Fibroblast of pulmonary artery (primary cell): ENCODE results near the gene HABP4.

Experiments used
- DNase-seq: peaks from one replicate; pipeline ENCODE4 v3.0.0-alpha.2; 2010; ENCODE audit warnings: low read depth
- H3K4me3 ChIP-seq: replicated peaks from 2 replicates; pipeline ENCODE4 v1.5.1; 2011; ENCODE audit warnings: low read depth, mild to moderate bottlenecking, control low read depth, low read length, moderate library complexity
- CTCF ChIP-seq: IDR thresholded peaks from 2 replicates; pipeline ENCODE4 v1.5.1; 2011; ENCODE audit warnings: mild to moderate bottlenecking, control low read depth, low read length, inconsistent platforms; ENCODE audit errors: missing control alignments

The HABP4 gene

DNA sequence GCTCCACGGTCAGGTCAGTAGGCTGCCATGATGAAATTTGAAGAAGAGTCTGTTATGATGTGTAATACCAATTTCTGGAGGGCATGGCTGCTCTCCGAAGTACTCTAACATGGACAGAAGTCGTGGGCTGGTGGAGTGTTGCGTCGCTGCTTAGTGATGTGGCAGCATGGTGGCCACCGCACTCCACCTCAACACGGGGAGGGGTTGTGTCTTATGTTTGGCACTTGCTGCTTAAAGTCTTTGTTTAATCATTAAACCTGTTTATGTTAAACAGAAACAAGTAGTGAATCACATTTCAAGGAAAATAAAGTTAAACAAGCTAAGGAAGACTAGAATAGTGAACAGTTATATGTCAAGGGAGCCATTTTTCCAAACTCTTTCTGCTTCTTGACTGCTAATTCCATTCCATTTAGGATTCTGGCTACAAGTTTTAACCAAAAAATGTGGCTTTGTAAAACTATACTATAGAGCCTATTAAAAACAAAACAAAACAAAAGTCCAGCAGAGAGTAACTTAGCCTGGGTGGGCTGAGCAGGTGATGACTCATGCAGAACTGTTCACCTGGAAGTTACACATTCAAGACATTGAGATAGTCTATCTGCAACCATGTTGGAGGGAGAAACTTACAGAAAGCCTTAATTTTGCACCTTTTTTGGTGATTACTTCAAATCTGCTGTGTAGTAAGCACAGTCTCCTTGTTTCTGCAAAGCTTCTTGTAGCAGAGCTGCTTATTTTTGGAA, 9.5 kb downstream of the HABP4 start:
- TF ChIP-seq CTCF: no peak
- DNase-seq: no peak
- H3K4me3 ChIP-seq: no peak overlapping the region

GRCh38 chr9:96460470-96460869, 10.5 kb downstream of the HABP4 start:
- no peak overlapping the region for H3K4me3 ChIP-seq
- TF ChIP-seq CTCF: no peak
- DNase-seq: no peak

- H3K4me3 ChIP-seq: no peak overlapping the region
- DNase-seq: peak; percentile 46
- TF ChIP-seq CTCF: no peak
Observed at GRCh38 chr9:96460882-96461281, 10.9 kb downstream of the HABP4 start.

- no peak for TF ChIP-seq CTCF
- no peak overlapping the region for H3K4me3 ChIP-seq
- no peak for DNase-seq
Observed at GRCh38 chr9:96461336-96461735, 11.4 kb downstream of the HABP4 start.

DNA sequence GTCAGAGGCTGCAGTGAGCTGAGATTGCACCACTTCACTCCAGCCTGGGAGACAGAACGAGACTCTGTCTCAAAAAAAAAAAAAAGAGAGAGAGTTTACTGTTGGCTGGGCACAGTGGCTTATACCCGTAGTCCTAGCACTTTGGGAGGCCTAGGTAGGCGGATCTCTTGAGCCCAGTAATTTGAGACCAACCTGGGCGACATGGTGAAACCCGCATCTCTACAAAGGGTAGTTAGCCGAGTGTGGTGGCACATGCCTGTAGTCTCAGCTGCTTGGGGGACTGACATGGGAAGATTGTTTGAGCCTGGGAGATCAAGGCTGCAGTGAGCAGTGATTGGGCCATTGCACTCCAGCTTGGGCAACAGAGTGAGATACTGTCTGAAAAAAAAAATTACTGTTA, 12.6 kb downstream of the HABP4 start:
- no peak overlapping the region for H3K4me3 ChIP-seq
- DNase-seq: no peak
- no peak for TF ChIP-seq CTCF

- H3K4me3 ChIP-seq: no peak overlapping the region
- TF ChIP-seq CTCF: no peak
Observed at GRCh38 chr9:96464426-96464825, 14.5 kb downstream of the HABP4 start.

GRCh38 chr9:96467784-96468183, 17.8 kb downstream of the HABP4 start:
- no peak for TF ChIP-seq CTCF
- DNase-seq: no peak

More at GRCh38 chr9:96464426-96464825, 14.5 kb downstream of the HABP4 start:
- no peak for DNase-seq

More at GRCh38 chr9:96467784-96468183, 17.8 kb downstream of the HABP4 start:
- H3K4me3 ChIP-seq: no peak overlapping the region
